Erythroblast (primary cell): Measurements from ENCODE around the gene NKPD1.

Experiments
- GATA1 ChIP-seq: IDR thresholded peaks from 2 replicates; pipeline ENCODE4 v1.6.1; 2011; ENCODE audit warnings: low read depth, mild to moderate bottlenecking, control low read depth, low read length, moderate library complexity
- POLR2A ChIP-seq: IDR thresholded peaks from 2 replicates; pipeline ENCODE4 v1.6.1; 2011; ENCODE audit warnings: mild to moderate bottlenecking, low read length

GRCh38 chr19:45140533-45140932 is 20.2 kb downstream of the NKPD1 start:
- TF ChIP-seq POLR2A (no peak), GATA1 (no peak)
